GM10847 (cell line): Measurements from ENCODE around the gene MTHFD2L.

Experiments
- POLR2A ChIP-seq: IDR thresholded peaks from 2 replicates; pipeline ENCODE4 v1.6.1; 2011; ENCODE audit not compliant: insufficient read length; ENCODE audit errors: extremely low read depth

The MTHFD2L gene

GRCh38 chr4:74121643-74122579, 36.0 kb upstream of the MTHFD2L start:
- no peak for TF ChIP-seq POLR2A

GRCh38 chr4:74123065-74123728, 34.7 kb upstream of the MTHFD2L start:
- no peak for TF ChIP-seq POLR2A

GRCh38 chr4:74125029-74125428, 32.9 kb upstream of the MTHFD2L start:
- no peak for TF ChIP-seq POLR2A

- no peak for TF ChIP-seq POLR2A
These were observed 30.2 kb upstream of the MTHFD2L start for GRCh38 chr4:74127745-74128144.

- no peak for TF ChIP-seq POLR2A
These were observed 25.0 kb upstream of the MTHFD2L start for GRCh38 chr4:74132944-74133343.

GRCh38 chr4:74133786-74134499, 24.0 kb upstream of the MTHFD2L start:
- no peak for TF ChIP-seq POLR2A

- TF ChIP-seq POLR2A: no peak
These were observed 23.4 kb upstream of the MTHFD2L start for GRCh38 chr4:74134500-74134852.

GRCh38 chr4:74146581-74147129, 11.3 kb upstream of the MTHFD2L start:
- TF ChIP-seq POLR2A: no peak

GRCh38 chr4:74148205-74148604, 9.7 kb upstream of the MTHFD2L start:
- no peak for TF ChIP-seq POLR2A

- TF ChIP-seq POLR2A: no peak
These were observed 5.1 kb upstream of the MTHFD2L start for GRCh38 chr4:74152836-74153235.

GRCh38 chr4:74156521-74156920, 1.4 kb upstream of the MTHFD2L start:
- no peak for TF ChIP-seq POLR2A

- no peak for TF ChIP-seq POLR2A
These were observed 764 bp upstream of the MTHFD2L start for GRCh38 chr4:74157154-74157553.

GRCh38 chr4:74158466-74159142, 686 bp downstream of the MTHFD2L start:
- TF ChIP-seq POLR2A: no peak

- no peak for TF ChIP-seq POLR2A
These were observed 1.3 kb downstream of the MTHFD2L start for GRCh38 chr4:74159143-74159709.

- TF ChIP-seq POLR2A: no peak
These were observed 3.9 kb downstream of the MTHFD2L start for GRCh38 chr4:74161666-74162450.
